GM19099 (cell line): Measurements from ENCODE around the gene HS6ST2.

Experiments
- POLR2A ChIP-seq: IDR thresholded peaks from 3 replicates; pipeline ENCODE4 v1.6.1; 2011; ENCODE audit warnings: low read depth; ENCODE audit not compliant: insufficient read length; ENCODE audit errors: extremely low read depth

Gene HS6ST2

GRCh38 chrX:132955690-132956089 is 2.7 kb downstream of the HS6ST2 start:
- no peak for TF ChIP-seq POLR2A

- no peak for TF ChIP-seq POLR2A
These were observed 4.1 kb downstream of the HS6ST2 start for GRCh38 chrX:132954323-132954722.

- no peak for TF ChIP-seq POLR2A
These were observed 5.1 kb downstream of the HS6ST2 start for GRCh38 chrX:132953354-132953753.

GRCh38 chrX:132948648-132949260 is 9.7 kb downstream of the HS6ST2 start:
- no peak for TF ChIP-seq POLR2A

- TF ChIP-seq POLR2A = no peak
These were observed 17.6 kb downstream of the HS6ST2 start for GRCh38 chrX:132940727-132941327.

GRCh38 chrX:132933170-132933569 is 25.3 kb downstream of the HS6ST2 start:
- no peak for TF ChIP-seq POLR2A

- no peak for TF ChIP-seq POLR2A
These were observed 34.0 kb downstream of the HS6ST2 start for GRCh38 chrX:132924426-132924825.

- no peak for TF ChIP-seq POLR2A
These were observed 39.9 kb downstream of the HS6ST2 start for GRCh38 chrX:132918523-132918922.

- no peak for TF ChIP-seq POLR2A
These were observed 42.1 kb downstream of the HS6ST2 start for GRCh38 chrX:132916349-132916748.

- no peak for TF ChIP-seq POLR2A
These were observed 48.8 kb downstream of the HS6ST2 start for GRCh38 chrX:132909643-132910042.

GRCh38 chrX:132908891-132909290 is 49.5 kb downstream of the HS6ST2 start:
- no peak for TF ChIP-seq POLR2A

- TF ChIP-seq POLR2A = no peak
These were observed 57.7 kb downstream of the HS6ST2 start for GRCh38 chrX:132900633-132901293.

- TF ChIP-seq POLR2A = no peak
These were observed 70.9 kb downstream of the HS6ST2 start for GRCh38 chrX:132887569-132887968.

GRCh38 chrX:132883358-132883915 is 75.0 kb downstream of the HS6ST2 start:
- no peak for TF ChIP-seq POLR2A

- no peak for TF ChIP-seq POLR2A
These were observed 80.4 kb downstream of the HS6ST2 start for GRCh38 chrX:132877954-132878536.
